ENCODE results near the gene PTPN5. TPM values are rescaled to one million over a fixed set of nuclear protein-coding genes. Genes with fewer than 3 reads are reported as not detected.

Gene PTPN5
- polyA plus RNA-seq, 10 donors = 0.17 to 4.6 (median 0.22) TPM

DNA sequence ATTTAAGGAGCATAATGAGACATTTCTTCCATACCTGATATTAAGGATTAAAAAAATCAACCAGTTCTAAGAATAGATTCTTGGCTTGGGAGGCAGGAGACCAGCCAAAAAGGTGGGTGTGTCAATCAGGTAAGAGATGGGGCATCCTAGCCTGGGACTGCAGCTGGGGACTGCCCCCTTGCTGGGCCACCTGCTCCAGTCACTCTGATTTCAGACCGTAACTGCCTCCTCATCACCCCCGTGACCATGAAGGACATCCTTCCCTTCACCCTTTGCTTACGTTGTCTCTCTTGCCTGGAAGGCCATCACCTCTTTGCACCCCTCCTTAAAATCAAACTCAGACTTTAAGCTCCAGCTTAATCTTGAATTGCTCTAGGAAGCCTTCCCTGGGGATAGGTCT lies 17.9 kb downstream of the PTPN5 start:
- no peak for DNase-seq

DNA sequence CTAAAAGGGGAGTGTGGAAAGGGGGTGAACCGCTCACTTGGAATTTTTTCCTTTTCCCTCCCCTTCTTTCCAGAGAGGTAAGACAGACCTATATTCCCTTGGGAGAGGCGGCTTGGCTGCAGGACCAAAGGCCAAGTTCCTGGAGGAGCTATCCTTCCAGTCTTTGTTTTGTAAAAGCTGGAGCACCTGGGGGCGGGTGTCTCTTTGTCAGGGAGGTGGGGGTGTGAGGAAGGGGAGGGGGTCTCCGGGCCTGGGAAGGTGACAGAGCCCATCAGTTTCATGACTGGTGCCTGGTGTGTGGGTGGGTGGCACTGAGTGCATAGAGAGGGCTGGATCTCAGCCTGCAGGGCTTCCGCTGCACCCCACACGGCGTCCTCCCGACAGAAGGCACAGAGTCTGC lies 18.5 kb downstream of the PTPN5 start:
- no peak for DNase-seq

DNA sequence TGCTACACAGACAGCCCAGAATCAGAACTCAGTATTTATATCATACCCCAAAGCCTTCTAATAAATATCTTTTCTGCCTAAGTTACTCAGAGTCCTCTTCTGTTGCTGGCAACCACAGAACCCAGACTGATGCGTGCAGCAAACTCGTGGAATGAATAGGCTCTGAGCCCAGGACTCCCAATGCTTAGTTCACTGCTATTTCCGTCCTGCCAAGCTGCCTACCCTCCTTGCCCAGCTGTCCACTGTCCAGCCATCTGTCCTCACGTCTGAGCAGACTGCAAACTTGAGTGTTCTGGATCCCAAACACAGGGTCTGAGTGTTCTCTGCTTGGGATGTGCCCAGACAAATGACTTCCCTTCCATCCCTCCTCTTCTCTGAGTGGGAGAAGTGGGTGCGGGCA lies 19.4 kb downstream of the PTPN5 start:
- no peak for DNase-seq

DNA sequence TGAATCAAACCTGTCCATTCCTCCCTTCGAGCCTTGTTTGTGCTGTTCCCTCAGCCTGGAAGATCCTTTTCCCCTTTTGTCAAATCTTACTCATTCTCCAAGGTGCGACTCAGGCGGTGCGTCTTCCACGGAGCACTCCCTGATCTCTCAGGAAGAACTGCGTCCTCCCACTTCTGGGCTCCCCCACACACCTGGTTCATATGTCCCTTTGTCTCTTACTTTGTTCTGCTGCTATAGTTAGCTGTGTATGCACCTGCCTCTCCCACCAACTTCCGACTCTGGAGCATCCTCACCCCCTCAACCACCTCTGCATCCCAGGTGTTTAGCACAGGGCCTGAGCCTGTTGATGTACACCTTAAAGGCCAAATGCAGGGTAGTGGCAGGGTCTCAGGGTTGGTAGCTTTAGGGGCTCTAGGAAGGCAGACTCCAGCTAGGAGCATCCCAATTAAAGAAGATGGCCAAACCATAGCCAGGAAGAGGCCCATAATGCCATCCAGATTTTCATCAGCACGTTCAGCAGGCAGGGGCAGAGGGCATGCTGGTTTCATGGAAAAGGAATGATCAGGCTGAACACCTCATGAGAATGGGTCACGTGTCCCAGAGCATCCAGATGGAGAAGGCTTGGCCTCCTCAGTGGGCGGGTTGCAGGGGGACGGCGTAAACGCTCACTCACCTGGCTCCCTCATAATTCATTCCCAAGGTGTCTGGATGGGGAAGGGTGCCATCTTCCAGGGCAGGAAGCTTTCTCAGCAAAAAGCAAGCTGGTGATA lies 20.1 kb downstream of the PTPN5 start:
- DNase-seq = no peak

DNA sequence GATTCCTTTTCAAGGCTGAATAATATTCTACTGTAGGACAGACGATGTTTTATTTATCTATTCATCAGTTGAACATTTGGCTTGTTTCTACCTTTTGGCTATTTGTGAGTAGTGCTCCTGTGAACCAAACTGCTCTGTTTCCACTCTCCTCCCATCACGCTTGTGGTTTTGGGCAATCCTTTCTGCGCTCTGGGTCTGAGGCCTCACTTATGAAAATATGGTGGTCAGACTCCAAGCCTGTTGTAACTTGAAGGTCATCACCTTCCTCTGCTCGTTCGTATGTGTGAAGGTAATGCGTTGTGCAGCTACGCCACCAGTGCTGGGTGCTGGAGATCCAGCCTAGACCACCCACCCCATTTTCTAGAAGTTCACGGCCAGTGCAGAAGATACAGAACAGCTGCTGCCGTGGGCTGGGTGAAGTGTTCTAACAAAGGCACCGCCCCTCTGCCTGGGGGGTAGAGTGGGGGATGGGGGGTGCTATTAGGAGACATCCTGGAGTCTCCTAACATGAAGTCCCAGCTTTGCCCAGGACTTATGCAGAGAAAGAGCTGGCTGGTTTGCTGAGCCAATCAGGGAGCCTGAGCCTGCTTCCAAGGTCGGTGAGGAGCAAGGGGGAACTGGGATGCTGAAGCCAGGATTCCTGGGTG lies 21.0 kb downstream of the PTPN5 start:
- no peak for DNase-seq

DNA sequence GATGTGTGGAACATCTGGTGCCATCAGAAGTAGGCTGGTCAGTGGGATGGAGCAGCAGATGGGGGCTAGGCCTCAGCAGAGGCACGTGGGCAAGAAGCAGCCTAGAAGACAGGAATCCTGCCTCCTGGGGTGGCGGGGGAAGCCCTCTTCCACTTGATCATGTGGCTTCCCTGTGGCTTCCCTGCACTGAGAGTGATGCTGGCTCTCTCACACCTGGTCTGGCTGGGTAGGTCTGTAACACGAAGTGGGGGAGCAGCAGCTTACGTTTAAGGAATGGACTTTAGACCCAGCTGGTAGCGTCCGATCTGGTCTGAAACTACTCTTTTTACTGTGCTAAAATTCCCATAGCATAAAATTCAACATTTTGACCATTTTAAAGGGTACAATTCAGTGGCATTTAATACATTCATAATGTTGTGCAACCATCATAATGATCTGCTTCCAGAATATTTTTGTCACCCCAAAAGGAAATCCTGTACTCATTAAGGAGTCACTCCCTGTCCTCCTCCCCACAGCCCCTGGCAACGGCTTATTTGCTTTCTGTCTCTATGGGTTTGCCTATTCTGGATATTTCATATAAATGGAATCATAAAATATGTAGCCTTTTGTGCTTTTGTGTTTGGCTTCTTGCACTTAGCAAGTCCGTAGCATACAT lies 21.7 kb downstream of the PTPN5 start:
- no peak for DNase-seq

DNA sequence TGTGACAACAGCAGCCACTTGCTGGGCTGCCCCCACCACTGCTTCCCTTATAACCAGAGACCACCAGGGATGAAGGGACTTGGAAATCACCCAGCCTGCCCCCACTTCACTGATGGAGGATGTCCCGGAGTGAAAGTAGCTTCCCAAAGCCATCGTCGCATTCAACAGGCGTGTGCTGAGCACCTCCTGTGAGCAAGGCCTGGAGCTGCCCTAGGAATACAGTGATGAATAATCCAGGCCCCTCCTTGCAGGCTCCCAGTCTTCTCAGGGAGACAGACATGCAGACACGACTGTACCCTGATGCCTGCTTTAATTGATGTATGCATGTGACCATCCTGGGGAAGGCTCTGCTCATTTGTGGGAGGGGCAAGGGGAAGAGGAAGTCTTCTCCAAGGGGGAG lies 22.6 kb downstream of the PTPN5 start:
- no peak for DNase-seq

DNA sequence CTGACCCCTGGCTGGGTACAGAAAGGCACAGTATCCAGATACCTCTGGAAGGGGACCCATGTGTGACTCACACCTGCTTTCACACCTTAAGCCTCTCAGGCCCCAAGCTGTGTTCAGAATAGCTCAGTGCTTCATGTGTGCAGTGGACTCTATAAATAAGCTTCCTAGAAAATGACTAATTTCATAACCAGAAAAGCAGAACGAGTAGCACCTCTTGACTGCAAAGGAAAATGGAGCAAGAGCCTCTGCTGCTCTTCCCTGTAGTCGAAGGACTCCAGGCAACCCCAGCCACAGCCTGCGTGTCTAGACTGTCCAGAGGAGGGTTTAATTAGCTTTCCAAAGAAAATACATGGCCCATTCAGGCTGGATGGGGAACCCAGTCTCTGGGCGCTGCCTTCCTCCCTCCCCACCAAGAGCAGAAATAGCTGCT lies 23.1 kb downstream of the PTPN5 start:
- DNase-seq = no peak

DNA sequence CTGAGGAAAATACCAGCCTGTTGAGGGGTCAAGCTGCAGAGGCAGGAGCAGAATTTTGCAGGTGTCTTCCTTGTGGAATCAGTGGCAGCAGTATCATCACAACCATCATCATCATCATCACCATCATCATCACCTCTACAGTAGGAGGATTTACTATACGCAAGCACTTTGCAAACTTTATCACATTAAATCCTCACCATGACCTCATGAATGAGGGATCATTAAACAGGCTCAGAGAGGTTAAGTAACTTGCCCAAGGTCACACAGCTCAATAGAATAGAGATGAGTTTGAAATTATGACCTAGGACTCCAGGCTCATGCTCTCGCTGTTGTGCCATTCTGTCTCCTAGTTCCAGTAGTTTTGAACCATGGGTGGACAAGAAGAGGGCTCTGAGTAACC lies 25.6 kb downstream of the PTPN5 start:
- DNase-seq = no peak

DNA sequence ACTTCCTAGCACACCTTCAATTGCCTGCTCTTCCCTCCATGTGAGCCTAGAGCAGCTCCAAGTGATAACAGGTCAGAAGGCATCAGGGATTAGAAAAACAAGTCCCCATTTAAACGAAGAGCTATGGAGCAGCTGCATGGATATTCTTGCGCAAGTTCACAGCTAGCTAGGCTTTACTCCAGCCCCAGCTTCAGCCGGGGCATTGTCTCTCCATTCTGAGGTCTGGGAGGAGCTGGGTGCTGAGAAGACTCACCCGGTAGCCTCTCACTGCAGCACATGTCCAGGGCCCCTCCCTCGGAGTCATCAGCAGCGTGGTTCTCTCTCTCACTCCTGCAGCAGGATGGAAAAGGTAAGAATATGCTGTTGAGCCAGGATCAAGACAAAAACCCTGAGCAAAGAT lies 26.0 kb downstream of the PTPN5 start:
- no peak for DNase-seq

DNA sequence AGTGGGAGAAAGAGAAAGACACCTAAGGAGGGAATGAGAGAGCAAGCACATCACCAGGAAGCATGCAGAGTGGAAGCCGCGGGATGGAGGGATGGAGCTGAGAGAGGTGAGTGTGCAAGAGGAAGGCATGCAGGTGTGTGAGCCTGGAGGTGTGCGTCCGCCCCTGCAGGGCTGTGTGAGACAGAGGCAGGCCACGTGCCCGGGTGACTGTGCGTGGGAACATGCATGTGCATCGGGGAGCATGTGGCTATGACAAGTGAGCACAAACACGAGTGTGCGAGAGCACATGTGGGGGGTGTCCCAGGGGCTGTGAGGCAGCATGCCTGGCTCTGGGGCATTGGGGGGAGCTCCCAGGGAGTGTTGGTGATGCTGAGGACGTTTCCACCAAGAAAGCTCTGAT lies 29.9 kb downstream of the PTPN5 start:
- DNase-seq = no peak

DNA sequence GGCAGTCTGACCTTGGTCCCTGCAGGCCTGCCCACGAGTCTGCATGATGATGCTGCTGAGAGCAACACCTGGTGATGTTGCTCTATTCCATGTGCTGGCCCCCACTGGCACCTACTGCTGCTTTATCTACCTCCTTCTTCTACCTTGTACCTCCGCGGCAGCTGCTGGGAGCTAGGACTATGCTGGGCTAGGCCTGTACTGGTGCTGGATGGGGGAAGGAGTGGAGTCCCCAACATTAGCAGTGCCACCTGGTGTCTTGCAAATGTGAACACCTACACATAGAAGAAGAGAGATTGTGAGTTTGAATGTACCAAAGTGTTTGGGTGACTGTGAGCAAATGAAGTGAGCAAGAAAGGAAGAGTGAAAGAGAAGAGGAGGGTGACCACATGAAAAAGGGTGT lies 30.5 kb downstream of the PTPN5 start:
- DNase-seq = no peak

DNA sequence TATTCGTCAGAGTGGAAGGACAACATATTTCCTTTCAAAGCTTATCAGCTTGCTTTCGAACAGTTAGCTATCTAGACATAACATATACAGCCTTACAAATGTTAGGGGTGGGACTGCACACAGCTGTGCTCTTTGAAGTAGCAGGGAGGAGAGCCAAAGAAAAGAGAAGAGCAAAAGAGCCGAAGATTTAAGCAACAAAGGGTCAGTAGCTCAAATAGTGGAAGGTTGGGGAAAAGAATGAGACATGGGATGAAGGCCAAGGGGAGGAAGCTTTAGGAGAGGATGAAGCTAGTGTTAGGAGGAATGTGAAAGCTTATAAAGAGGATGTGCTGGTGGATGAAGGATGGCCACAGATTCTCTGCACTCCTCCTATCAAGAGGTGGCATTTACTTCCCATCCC lies 33.8 kb downstream of the PTPN5 start:
- DNase-seq = no peak

DNA sequence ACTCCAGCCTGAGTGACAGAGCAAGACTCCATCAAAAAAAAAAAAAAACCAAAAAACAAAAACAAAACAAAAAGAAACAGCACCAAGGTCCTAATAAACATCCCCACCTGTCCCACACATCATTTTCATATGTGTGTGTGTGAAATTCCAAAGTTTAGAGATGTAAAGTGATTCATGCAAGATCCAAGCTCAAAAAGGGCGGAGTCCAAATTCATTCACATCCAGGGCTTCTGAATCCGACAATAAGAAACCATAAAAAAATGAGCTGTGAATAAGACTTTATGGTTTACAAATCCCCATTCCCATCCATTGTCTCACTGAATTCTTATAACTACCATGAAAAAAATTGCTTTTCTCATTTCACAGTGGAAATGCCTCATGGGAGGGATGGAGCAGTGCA lies 34.7 kb downstream of the PTPN5 start:
- no peak for DNase-seq

DNA sequence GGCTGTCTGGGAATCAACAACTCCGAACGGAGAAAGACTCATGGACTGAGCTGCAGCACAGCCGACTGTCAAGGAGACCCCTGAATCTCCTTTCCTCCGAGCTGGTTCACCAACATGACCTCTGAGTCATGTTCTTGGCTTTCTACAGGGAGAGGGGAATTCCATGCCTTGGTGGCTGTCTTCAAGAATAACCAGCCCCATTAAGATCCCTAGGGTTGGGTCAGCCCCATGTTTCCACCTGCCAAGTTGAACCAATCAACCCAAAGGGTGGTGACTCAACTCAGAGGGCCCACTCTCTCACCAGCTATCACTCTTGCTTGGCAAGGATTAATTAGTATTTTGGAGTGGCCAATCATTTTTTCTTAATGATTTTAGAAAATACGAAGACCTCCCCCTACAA lies 37.3 kb downstream of the PTPN5 start:
- no peak for DNase-seq

DNA sequence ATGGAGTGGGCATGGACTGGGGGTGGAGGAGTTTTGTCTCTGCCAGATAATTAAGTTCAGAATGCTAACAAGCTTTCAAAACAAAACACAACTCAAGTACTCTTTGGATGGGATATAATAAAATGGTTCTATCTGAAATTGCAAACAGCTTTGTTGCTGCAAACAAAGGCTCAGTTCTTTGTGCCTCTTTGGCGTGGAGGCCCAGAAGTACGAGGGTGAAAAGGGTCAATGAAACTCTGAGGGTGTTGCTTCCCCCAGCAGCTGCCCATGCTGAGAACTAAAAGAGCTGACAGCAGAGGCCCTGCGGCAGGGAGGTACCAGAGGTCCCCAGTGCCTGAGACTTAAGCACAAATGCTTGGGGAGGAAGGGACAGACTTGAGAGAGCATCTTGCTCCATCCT lies 39.1 kb downstream of the PTPN5 start:
- no peak for DNase-seq

DNA sequence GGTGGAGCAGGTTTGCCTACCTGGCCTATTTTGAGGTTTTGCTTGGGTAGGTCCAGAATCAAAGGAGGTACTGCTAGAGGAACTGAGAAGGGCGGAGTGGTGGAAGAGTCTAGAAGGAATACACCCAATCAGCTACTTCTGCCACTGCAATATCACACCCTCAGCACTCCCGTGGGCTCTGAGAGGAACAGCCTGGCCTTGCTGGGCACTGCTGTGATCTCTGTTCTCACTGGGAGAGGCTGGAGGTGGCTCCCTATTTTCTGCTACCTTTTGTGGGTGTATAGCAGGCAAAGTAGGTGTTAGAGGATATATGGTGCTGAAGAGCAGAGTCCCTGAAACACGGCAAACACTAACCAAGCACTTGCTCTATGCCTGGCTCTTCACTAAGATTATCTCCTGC lies 40.7 kb downstream of the PTPN5 start:
- no peak for DNase-seq

DNA sequence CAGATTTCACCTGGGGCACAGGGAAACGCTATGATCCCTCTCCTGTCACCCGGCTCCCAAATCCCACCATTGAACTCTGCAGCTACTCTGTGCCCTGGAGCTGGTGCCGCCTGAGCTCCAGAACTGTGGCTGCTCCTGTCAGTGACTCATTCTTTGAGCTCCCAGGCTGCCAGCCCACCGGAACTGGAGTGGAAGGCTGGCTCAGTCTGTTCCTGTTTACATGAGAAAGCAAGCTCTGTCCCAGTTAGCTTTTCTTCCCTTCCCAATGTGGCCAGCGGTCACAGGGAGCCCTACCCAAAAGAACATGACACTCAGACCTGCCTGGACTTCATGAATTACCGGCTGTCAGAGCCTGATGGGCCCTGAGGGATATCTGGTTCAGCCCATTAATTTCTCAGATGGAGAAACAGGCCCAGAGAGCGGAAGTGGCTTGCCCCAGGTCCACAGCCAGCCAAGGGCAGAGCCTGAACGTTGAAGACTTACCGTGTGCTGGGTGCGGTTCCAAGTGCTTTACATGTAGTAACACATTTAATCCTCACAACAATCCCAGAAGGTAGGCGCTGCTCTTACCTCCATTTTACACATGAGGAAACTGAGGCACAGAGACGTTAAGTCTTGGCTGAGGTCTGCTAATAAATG lies 41.8 kb downstream of the PTPN5 start:
- no peak for DNase-seq

DNA sequence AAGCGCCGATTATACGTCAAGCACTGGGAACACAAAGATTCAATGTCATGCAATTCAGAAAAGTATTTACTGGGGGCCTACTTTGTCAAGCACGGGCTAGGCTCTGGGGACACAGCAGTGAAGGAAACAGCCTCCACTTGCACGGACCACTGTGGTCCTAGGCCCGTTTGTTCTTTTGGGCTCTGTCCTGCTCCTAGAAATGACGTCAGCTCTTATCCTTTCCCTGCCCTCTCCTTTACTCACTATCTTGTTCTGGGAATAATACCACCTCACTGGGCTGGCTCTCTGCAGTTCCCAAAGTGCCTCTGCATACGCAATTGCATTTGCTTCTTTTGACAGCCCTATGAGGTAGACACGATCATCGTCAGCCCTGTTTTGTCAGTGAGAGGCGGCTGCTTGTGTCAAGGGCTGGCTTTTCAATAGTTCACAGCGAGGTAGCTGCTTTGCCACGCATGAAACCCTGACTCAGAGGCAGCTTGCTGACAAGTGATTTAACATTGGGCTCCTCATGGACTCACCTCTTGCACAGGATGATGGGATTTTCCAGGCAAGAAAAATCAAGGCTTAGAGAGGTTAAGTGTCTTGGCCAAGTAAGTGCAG lies 42.7 kb downstream of the PTPN5 start:
- no peak for DNase-seq

DNA sequence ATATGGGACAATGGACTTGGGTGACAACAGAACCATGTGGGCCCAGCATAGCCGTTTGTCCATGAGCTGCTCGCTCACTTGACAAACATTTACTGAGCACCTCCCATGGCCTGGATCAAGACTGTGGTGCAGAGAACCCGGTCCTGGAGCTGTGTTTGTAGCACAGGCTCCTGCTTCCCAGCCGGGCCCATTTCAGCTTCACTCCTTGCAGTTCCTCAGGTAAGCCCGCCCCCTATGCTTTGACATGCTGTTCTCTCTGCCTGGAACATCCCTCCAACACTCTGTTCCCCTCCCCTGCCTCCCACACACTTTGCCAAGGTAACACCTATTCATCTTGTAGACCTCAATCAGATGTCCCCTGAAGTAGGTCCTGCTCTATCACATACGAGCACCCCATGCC lies 46.3 kb downstream of the PTPN5 start:
- DNase-seq = no peak

DNA sequence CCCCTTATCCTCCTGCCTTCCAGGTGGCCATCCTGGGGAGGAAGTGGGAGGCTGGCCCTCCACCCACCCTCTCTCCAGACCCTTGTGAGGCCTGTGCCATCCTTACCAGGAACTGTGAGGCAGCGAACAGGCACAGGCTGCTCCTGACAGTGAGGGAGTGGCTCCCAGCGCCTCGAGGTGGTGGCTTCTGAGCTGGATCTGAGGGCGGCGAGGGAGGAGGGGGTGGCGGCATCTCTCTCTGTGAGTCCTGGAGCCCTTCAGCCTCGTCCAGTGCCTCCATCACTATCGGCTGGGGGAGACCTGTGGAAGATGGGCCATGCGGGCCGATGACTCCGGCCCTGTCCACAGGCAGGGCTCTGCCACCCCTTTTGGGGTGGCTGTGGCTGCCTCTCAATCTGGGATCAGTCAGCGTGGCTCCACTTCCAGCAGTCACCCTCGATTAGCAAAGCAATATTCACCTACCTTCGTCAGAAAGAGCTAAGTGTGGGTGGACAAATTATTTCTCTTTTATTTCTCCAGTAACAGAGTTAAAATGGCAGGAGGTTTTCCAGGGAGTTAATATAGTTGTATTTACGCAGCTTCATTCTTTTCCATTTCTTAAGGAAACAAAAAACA lies 47.6 kb downstream of the PTPN5 start:
- DNase-seq = no peak

DNA sequence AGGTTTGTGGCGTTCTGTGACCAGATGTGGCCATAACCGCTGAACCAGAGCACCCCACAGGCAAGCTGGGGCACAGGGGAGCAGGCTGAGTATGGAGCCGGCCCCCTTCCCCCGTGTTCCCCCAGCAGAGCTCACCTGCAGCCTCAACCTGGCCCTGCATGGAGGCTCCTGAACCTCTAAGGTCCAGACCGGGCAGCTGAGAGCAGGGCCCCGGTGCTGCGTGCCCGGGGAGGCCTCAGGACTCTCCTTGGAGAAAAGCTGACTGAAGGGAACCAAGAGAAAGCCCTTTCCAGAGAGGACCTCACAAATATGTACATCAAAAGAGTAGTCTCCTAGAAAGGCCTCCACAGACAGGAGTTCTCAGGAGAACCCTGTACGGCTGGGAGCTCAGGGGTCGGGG lies 48.2 kb downstream of the PTPN5 start:
- DNase-seq = no peak

Data from muscle of back (tissue), 11 donors.